K562 (cell line): Measurements from ENCODE around the gene ZNF407. TPM values are rescaled to one million over a fixed set of nuclear protein-coding genes. Genes with fewer than 3 reads are reported as not detected.

Experiments used
- ATAC-seq: fragments of 200-7000 bp; cut with Tn5 transposase; 3 replicates; pipeline ENCODE4 v1.9.1; 2020; ENCODE audit warnings: moderate library complexity
- BruUV-seq: library from RNA; stranded (reverse); fragments of 400-500 nt; replicated peaks from 2 replicates; lab custom pipeline; 2021; lab: Mats Ljungman, UMichigan
- CTCF ChIA-PET: fragments of 300-600 bp; formaldehyde crosslinking; extraction: SDS; loops from one replicate; lab custom pipeline; 2021; ENCODE audit warnings: low intra/inter-chr PET ratio; lab: Yijun Ruan, JAX
- POLR2A ChIA-PET: fragments of 300-600, 350-650 bp; sonication (Branson Sonifier 250); formaldehyde crosslinking; extraction: SDS; loops from one replicate; lab custom pipeline; 2021; ENCODE audit warnings: antibody characterized with exemption, inconsistent platforms; lab: Yijun Ruan, JAX
- DNase-seq, 4 experiments: peaks; one replicate each; pipeline versions ENCODE4 v3.0.0 to v3.0.0-alpha.2; 2011 to 2018; ENCODE audit warnings: low spot score in 3 of 4, mixed read lengths in 3 of 4; ENCODE audit errors: extremely low read depth in 1 of 4
- FAIRE-seq: peaks from 2 replicates; lab custom pipeline; 2011; peaks lifted over from hg19 to GRCh38; lab: Jason Lieb, UNC
- H2AFZ ChIP-seq: 2 replicates; pipeline ENCODE4 v1.6.0; 2011; ENCODE audit warnings: low read depth, low read length, control low read depth, inconsistent platforms
- H3K27ac ChIP-seq: fragments of 200-600 bp; 3 replicates; pipeline ENCODE4 v1.8.0; 2011; ENCODE audit warnings: low read depth, mild to moderate bottlenecking, control low read depth, inconsistent platforms, low read length, moderate library complexity, mixed read lengths; ENCODE audit errors: extremely low read depth
- H3K27me3 ChIP-seq, 2 experiments: fragments of 300-600 bp in 1 of 2; 2 replicates in 1 of 2; 3 replicates in 1 of 2; pipeline versions ENCODE4 v1.6.0 to v1.8.0; 2011; ENCODE audit warnings: inconsistent platforms in 2 of 2, low read length in 2 of 2, mild to moderate bottlenecking in 1 of 2, mixed read lengths in 1 of 2, moderate library complexity in 1 of 2; ENCODE audit not compliant: control insufficient read depth in 2 of 2, insufficient read depth in 2 of 2
- H3K36me3 ChIP-seq: fragments of 300-600 bp; 3 replicates; pipeline ENCODE4 v1.8.0; 2011; ENCODE audit warnings: mild to moderate bottlenecking, low read length, inconsistent platforms; ENCODE audit not compliant: control insufficient read depth, insufficient read depth
- H3K4me1 ChIP-seq, 2 experiments: fragments of 200-600 bp in 1 of 2; replicated peaks in 1 of 2; 2 replicates in 1 of 2; 3 replicates in 1 of 2; pipeline versions ENCODE4 v1.5.1 to v1.8.0; 2011; ENCODE audit warnings: inconsistent platforms in 2 of 2, low read length in 2 of 2, mild to moderate bottlenecking in 1 of 2, mixed read lengths in 1 of 2, moderate library complexity in 1 of 2; ENCODE audit not compliant: control insufficient read depth in 2 of 2, insufficient read depth in 2 of 2
- H3K4me2 ChIP-seq: 2 replicates; pipeline ENCODE4 v1.6.1; 2011; ENCODE audit warnings: low read length, control low read depth, inconsistent platforms, mixed read lengths; ENCODE audit not compliant: insufficient read depth
- H3K4me3 ChIP-seq: fragments of 200-600 bp; sonication (generic), shearing (Covaris generic); 2 replicates; pipeline ENCODE4 v1.5.1; 2016; ENCODE audit warnings: control low read depth, inconsistent platforms
- H3K79me2 ChIP-seq: fragments of 200-600 bp; 3 replicates; pipeline ENCODE4 v1.8.0; 2011; ENCODE audit warnings: low read length, inconsistent platforms; ENCODE audit not compliant: control insufficient read depth, insufficient read depth
- H3K9ac ChIP-seq, 2 experiments: 2 replicates each; pipeline versions ENCODE4 v1.6.0 to v1.6.1; 2011; ENCODE audit warnings: low read depth in 2 of 2, low read length in 2 of 2, control low read depth in 1 of 2, inconsistent platforms in 1 of 2, mild to moderate bottlenecking in 1 of 2, mixed read lengths in 1 of 2; ENCODE audit not compliant: insufficient read depth in 1 of 2
- H3K9me1 ChIP-seq: one replicate; pipeline ENCODE4 v1.6.0; 2011; ENCODE audit warnings: inconsistent platforms, mild to moderate bottlenecking, low read length, moderate library complexity; ENCODE audit not compliant: control insufficient read depth, insufficient read depth
- H3K9me3 ChIP-seq: replicated peaks from 2 replicates; pipeline ENCODE4 v1.5.1; 2011; ENCODE audit warnings: low read depth, low read length, inconsistent platforms; ENCODE audit not compliant: control insufficient read depth, insufficient read depth
- H4K20me1 ChIP-seq: replicated peaks from 2 replicates; pipeline ENCODE4 v1.6.1; 2011; ENCODE audit warnings: low read length, inconsistent platforms, mixed read lengths; ENCODE audit not compliant: control insufficient read depth, insufficient read depth
- ATF1 ChIP-seq, 2 experiments: fragments of 450-650 bp in 1 of 2; IDR thresholded peaks; 2 replicates each; pipeline ENCODE4 v1.6.1; 2016; ENCODE audit warnings: missing compliant biosample characterization in 1 of 2, missing genetic modification characterization in 1 of 2
- BRF1 ChIP-seq: IDR thresholded peaks from 3 replicates; pipeline ENCODE4 v1.6.1; 2011; ENCODE audit warnings: borderline replicate concordance, mild to moderate bottlenecking; ENCODE audit not compliant: insufficient read length; ENCODE audit errors: extremely low read depth
- CAMTA2 ChIP-seq: fragments of 250-450 bp; sonication (Bioruptor Pico); conservative IDR thresholded peaks from 2 replicates; pipeline ENCODE4 v1.5.1; 2022
- CREM ChIP-seq: IDR thresholded peaks from 2 replicates; pipeline ENCODE4 v1.6.1; 2014; ENCODE audit warnings: antibody characterized with exemption, low read depth
- FOS ChIP-seq: IDR thresholded peaks from 3 replicates; pipeline ENCODE4 v1.6.1; 2011; ENCODE audit not compliant: insufficient read length; ENCODE audit errors: extremely low read depth
- GABPB2 ChIP-seq: fragments of 250-450 bp; sonication (Bioruptor Pico); conservative IDR thresholded peaks from 2 replicates; pipeline ENCODE4 v1.5.1; 2021; ENCODE audit warnings: mild to moderate bottlenecking
- MAFK ChIP-seq: IDR thresholded peaks from 2 replicates; pipeline ENCODE4 v1.6.1; 2011; ENCODE audit warnings: low read length, improper control_type of control experiment
- NFRKB ChIP-seq: fragments of 450-650 bp; IDR thresholded peaks from 2 replicates; pipeline ENCODE4 v1.6.1; 2016; ENCODE audit warnings: low read depth
- NONO ChIP-seq, 2 experiments: fragments of 200-400 bp in 1 of 2; fragments of 450-650 bp in 1 of 2; formaldehyde crosslinking in 1 of 2; IDR thresholded peaks; 2 replicates each; pipeline ENCODE4 v1.6.1; 2017; ENCODE audit warnings: low read depth in 2 of 2, mild to moderate bottlenecking in 2 of 2, moderate library complexity in 2 of 2, low read length in 1 of 2
- RUNX1 ChIP-seq: sonication (generic); IDR thresholded peaks from 2 replicates; pipeline ENCODE4 v1.6.1; 2016; ENCODE audit warnings: antibody characterized with exemption, low read depth
- SAP30 ChIP-seq: fragments of 200-600 bp; sonication (generic); IDR thresholded peaks from 2 replicates; pipeline ENCODE4 v1.6.1; 2012; ENCODE audit warnings: borderline replicate concordance, low read depth, mild to moderate bottlenecking, moderate library complexity, low read length, control low read depth, inconsistent platforms; ENCODE audit not compliant: insufficient read depth, poor library complexity, severe bottlenecking
- SMARCC2 ChIP-seq: fragments of 450-650 bp; IDR thresholded peaks from 2 replicates; pipeline ENCODE4 v1.6.1; 2017; ENCODE audit warnings: antibody characterized with exemption, moderate library complexity, mild to moderate bottlenecking, low read depth
- THAP12 ChIP-seq: fragments of 250-450 bp; sonication (Bioruptor Pico); IDR thresholded peaks from 2 replicates; pipeline ENCODE4 v1.9.0; 2021; ENCODE audit warnings: mild to moderate bottlenecking, inconsistent platforms
- ZKSCAN8 ChIP-seq: fragments of 200-800 bp; sonication (Bioruptor generic); IDR thresholded peaks from 2 replicates; pipeline ENCODE4 v1.6.1; 2016; ENCODE audit warnings: missing genetic modification characterization, missing compliant biosample characterization
- ZNF174 ChIP-seq: fragments of 250-450 bp; sonication (Bioruptor Pico); IDR thresholded peaks from 2 replicates; pipeline ENCODE4 v1.4.0; 2020; ENCODE audit warnings: mild to moderate bottlenecking
- ZNF384 ChIP-seq: IDR thresholded peaks from 2 replicates; pipeline ENCODE4 v1.6.1; 2012; ENCODE audit warnings: low read depth, low read length, improper control_type of control experiment
- ZNF408 ChIP-seq: fragments of 250-450 bp; sonication (Bioruptor Pico); IDR thresholded peaks from 2 replicates; pipeline ENCODE4 v1.4.0; 2020; ENCODE audit warnings: low read depth, mild to moderate bottlenecking, moderate library complexity
- WGBS: fragments of 100-300 bp; shearing (Covaris generic); methylation state at CpG from one replicate; pipeline ENCODE4 v1.1.6; 2016; ENCODE audit warnings: low coverage, mixed read lengths; ENCODE audit not compliant: insufficient coverage; ENCODE audit errors: missing lambda C conversion rate; 5-methylcytosine and 5-hydroxymethylcytosine counted together
- in situ Hi-C: fragments of 300-500 bp; cut with MboI; formaldehyde crosslinking; loops from 4 replicates; pipeline ENCODE4 v1.15.0; 2018; ENCODE audit warnings: inconsistent platforms, mixed read lengths
- intact Hi-C: fragments of 100-400 bp; cut with micrococcal nuclease; formaldehyde crosslinking; loops from 2 replicates; pipeline ENCODE4 v1.14.2; 2022
- polyA plus RNA-seq, 8 experiments: library from polyadenylated mRNA; depleted of rRNA in 4 of 8; stranded (reverse) in 5 of 8; unstranded in 3 of 8; fragments of >200 nt; fragmentation: Nextera tagmentation in 2 of 8; fragmentation: Illumina TruSeq in 1 of 8; extraction: Ambion mirVana in 2 of 8; extraction: Trizol in 1 of 8; gene quantifications; 2 replicates each; pipeline versions ENCODE4 v1.2.1 to v1.2.3, GENCODE V29; 2011 to 2014; ENCODE audit warnings: inconsistent platforms in 1 of 8, missing spikeins in 1 of 8
- total RNA-seq, 7 experiments: library from RNA; depleted of rRNA in 6 of 7; stranded (reverse); fragments of >200 nt in 6 of 7; fragmentation: Illumina TruSeq in 2 of 7; extraction: Trizol in 2 of 7; gene quantifications; 2 replicates each; pipeline versions ENCODE4 v1.2.1 to v1.2.3, GENCODE V29; 2011 to 2021; ENCODE audit warnings: low replicate concordance in 1 of 7
- TF ChIP-seq, protein P1 (sequence below), 2 experiments: fragments of 450-650 bp; conservative IDR thresholded peaks; 2 replicates each; pipeline ENCODE4 v1.6.1; 2017; ENCODE audit warnings: mild to moderate bottlenecking in 2 of 2, moderate library complexity in 2 of 2
- TF ChIP-seq, protein P2 (sequence below), 2 experiments: fragments of 250-450 bp in 1 of 2; fragments of 450-650 bp in 1 of 2; sonication (Bioruptor Pico) in 1 of 2; IDR thresholded peaks; 2 replicates each; pipeline versions ENCODE4 v1.6.1 to v1.8.0; 2016 to 2021; ENCODE audit warnings: mild to moderate bottlenecking in 2 of 2, moderate library complexity in 2 of 2, missing compliant biosample characterization in 1 of 2, missing genetic modification characterization in 1 of 2

ZNF407 gene
- total and polyA plus RNA-seq, 9 of the 15 experiments (the other 6 are each of a cell fraction or from before 2014, with no cell fraction given): 0.21 to 5.4 (median 2.3) TPM

GRCh38 chr18:75024871-75025270 is 427.2 kb downstream of the ZNF407 start:
- Histone ChIP-seq H3K36me3 (no peaks in the 10 kb centered on the region), H3K4me3 (no peak overlapping the region), H4K20me1 (no peaks in the 10 kb centered on the region), H3K27ac (no peak overlapping the region), H3K4me1 (peaks cover 0 to 3% of the 10 kb centered on the region in 2 experiments; a peak in 1 of 5 replicates), H2AFZ (no peak overlapping the region), H3K9me1 (no peaks in the 10 kb centered on the region), H3K9me3 (no peaks in the 10 kb centered on the region), H3K79me2 (no peaks in the 10 kb centered on the region), H3K9ac (no peak overlapping the region), H3K4me2 (no peak overlapping the region), H3K27me3 (no peaks in the 10 kb centered on the region)
- FAIRE-seq: no peak
- in situ Hi-C loops: no loop called here
- POLR2A ChIA-PET: no interaction called here
- intact Hi-C loops: no loop called here
- CTCF ChIA-PET: no interaction called here
- WGBS: 56% methylated on average over 8 of the region's 8 CpGs
- no peak for DNase-seq
- no peak for ATAC-seq
- BruUV-seq: no TSS peak
- TF ChIP-seq, protein P1, sequence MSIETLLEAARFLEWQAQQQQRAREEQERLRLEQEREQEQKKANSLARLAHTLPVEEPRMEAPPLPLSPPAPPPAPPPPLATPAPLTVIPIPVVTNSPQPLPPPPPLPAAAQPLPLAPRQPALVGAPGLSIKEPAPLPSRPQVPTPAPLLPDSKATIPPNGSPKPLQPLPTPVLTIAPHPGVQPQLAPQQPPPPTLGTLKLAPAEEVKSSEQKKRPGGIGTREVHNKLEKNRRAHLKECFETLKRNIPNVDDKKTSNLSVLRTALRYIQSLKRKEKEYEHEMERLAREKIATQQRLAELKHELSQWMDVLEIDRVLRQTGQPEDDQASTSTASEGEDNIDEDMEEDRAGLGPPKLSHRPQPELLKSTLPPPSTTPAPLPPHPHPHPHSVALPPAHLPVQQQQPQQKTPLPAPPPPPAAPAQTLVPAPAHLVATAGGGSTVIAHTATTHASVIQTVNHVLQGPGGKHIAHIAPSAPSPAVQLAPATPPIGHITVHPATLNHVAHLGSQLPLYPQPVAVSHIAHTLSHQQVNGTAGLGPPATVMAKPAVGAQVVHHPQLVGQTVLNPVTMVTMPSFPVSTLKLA (conservative IDR thresholded peaks at IDR 0.05): no peak
- TF ChIP-seq SAP30 (no peak), GABPB2 (no peak), CREM (no peak), BRF1 (no peak), FOS (no peak), CAMTA2 (CRISPR knock-in tag) (no peak), RUNX1 (no peak), ZNF384 (no peak), NONO (IDR thresholded peaks at IDR 0.05; ENCODE audit: low read depth in 2 of 2, low read length in 1 of 2) (no peak), NFRKB (no peak), SMARCC2 (no peak), ZKSCAN8 (CRISPR knock-in tag) (no peak), ZNF174 (CRISPR knock-in tag) (no peak), ATF1 (CRISPR knock-in tag; IDR thresholded peaks at IDR 0.05) (no peak), ATF1 (tag; IDR thresholded peaks at IDR 0.05) (no peak), MAFK (no peak), THAP12 (CRISPR knock-in tag) (no peak), ZNF408 (CRISPR knock-in tag) (no peak)
- TF ChIP-seq, protein P2, sequence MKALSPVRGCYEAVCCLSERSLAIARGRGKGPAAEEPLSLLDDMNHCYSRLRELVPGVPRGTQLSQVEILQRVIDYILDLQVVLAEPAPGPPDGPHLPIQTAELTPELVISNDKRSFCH (CRISPR knock-in tag; IDR thresholded peaks at IDR 0.05): no peak
- TF ChIP-seq, protein P2 (tag; IDR thresholded peaks at IDR 0.05): no peak
